DMS153 (cell line): ENCODE data around the gene MUC4.
"Not testable (repeated sequence)": the region's sequence is repeated elsewhere in the genome, so short reads cannot be mapped to it uniquely, and the experiment has no call there.

ENCODE experiments used
- DNase-seq: peaks from one replicate; lab custom pipeline; 2025; lab: John Stamatoyannopoulos, UW

MUC4 gene

GRCh38 chr3:195717852-195718476 is 93.8 kb downstream of the MUC4 start:
- DNase-seq = no peak

DNA sequence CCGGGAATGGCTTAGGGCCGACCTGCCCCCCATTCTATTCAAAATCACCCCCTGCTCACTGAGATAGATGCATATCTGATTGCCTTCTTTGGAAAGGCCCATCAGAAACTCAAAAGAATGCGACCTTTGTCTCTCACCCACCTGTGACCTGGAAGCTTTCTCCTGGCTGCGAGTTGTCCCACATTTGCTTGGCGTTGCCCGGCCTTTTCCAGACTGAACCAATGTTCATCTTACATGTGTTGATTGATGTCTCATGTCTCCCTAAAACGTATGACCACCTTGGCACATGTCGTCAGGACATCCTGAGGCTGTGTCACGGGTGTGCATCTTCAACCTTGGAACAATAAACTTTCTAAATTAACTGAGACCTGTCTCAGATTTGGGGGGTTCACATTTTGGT is 94.3 kb downstream of the MUC4 start:
- DNase-seq = no peak

GRCh38 chr3:195715583-195716266 is 96.0 kb downstream of the MUC4 start:
- no peak for DNase-seq

DNA sequence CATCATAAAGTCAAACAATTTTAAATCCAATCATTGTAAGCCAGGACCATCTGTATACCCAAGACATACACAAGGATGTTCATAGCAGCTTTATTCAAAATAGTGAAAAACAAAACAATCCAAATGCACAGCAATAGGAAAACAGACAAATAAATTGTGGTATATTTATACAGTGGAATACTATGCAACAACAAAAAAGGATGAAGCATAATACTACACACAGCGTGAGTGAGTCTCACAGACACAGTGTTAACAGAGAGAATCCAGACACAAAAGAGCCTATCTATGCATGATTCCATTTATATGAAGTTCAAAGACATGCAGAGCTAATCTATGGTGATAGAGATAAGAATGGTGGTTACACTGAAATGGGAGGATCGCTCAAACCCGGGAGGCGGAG is 96.6 kb downstream of the MUC4 start:
- DNase-seq = no peak

DNA sequence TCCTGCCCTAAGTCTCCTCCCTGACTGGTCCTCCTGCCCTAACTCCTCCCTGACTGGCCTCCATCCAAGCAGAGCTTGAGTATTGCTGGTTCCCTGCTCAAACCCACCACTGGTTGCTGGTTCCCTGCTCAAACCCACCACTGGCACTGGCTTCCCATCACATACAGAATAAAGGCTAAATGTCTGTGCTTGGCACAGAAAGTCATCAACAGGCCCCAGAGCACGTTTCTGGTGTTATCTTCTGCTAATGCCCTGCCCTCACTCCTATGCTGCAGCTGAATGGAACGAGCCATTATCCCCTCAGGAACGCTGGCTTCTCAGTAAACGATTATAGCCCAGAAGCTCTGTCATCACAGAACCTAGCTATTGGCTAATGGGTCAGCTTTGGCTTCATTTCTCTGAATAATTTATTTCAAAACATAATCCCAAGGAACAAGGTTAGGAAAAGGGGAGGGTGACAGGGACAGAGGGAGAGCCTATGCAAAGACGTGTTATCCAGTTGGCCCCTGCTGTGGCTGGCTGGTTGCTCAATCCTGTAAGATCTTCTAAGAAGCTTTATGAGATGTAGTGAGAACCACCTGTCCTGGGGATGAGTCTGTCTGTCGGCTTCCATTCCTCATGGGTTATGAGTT is 97.2 kb downstream of the MUC4 start:
- DNase-seq = no peak

DNA sequence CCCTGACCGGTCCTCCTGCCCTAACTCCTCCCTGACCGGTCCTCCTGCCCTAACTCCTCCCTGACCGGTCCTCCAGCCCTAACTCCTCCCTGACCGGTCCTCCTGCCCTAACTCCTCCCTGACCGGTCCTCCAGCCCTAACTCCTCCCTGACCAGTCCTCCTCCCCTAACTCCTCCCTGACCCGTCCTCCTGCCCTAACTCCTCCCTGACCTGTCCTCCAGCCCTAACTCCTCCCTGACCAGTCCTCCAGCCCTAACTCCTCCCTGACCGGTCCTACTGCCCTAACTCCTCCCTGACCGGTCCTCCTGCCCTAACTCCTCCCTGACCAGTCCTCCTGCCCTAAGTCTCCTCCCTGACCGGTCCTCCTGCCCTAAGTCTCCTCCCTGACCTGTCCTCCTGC is 98.6 kb downstream of the MUC4 start:
- DNase-seq = not testable (repeated sequence)

- DNase-seq = not testable (repeated sequence)
These were observed 99.2 kb downstream of the MUC4 start for GRCh38 chr3:195712535-195712910.

- no peak for DNase-seq
These were observed 99.8 kb downstream of the MUC4 start for GRCh38 chr3:195711813-195712534.

DNA sequence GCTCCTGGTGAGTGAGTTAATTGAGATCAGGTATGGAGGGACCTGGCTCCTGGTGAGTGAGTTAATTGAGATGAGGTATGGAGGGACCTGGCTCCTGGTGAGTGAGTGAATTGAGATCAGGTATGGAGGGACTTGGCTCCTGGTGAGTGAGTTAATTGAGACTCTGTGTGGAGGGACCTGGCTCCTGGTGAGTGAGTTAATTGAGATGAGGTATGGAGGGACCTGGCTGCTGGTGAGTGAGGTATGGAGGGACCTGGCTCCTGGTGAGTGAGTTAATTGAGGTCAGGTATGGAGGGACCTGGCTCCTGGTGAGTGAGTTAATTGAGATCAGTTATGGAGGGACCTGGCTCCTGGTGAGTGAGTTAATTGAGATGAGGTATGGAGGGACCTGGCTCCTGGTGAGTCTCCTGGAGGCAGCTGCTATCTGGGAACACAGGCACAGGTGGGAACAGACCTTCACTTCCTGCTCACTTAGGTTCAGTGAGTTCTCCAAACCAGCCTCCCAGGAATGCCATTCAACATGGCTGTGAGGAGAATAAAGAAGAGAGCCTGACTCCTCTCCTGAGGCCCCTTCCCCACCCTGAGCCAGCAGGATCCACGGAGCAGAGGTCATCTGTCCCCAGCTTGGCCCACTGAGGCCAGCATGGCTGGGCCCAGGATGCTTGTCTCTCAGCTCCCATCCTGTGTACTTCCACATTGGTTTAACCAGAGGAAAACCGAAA is 100.5 kb downstream of the MUC4 start:
- not testable (repeated sequence) for DNase-seq

- DNase-seq = not testable (repeated sequence)
These were observed 101.4 kb downstream of the MUC4 start for GRCh38 chr3:195710126-195710905.

DNA sequence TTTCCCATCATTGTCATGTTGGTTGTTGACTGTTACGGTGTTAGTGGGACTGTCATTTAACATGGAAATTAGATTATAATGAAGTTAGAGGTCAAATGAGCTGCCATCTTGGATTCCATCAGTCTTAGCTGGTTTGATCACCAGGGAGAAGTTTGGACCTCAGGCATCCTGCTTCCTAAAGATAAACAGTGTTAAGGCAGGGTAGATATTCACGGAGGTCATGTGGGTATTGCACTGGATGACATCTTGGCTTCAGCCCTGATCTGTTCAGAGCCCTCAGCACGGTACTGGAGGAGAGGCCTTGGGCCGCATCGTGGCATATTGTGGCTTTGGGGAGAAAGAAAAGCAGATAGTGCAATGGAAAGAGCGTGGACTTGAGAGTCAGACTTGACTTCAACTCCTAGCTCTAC is 102.0 kb downstream of the MUC4 start:
- DNase-seq = no peak

DNA sequence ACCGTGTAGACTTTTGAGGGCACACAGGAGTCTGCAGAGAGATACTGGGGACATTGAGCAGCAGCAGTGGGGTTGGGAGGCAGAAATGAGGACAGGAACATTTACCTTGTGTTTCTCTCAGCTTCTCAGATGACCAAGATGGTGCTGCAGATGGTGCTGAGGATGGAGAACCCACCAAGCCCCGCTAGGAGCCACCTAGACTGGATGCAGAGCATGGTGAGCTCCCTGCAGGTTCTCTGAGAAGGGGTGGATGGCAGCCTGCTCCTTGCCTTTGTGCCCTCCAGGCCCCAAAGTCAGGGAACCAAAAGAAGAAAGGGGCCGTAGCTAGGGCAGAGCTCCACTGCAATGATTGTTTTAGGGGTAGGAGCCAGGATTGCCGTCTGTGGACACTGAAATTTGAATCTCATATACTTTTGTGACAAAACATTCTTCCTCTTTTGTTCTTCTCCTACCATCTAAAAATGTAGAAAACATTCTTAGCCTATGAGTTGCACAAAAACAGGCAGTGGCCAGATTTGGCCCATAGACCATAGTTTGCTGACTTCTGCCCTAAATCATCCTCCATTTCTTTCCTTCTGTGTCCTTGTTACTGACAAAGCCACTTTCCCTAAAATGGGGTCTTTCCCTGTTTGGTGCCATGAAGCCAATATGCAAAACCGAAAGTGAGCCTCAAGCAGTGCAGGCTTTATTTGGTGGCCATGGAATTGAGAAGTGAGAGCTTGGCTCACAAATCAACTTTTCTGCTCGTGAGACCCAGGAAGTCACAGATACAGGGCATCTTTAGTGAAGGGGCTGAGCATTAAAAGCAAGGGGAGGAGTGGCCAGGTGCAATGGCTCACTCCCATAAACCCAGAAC is 102.9 kb downstream of the MUC4 start:
- no peak for DNase-seq

GRCh38 chr3:195708061-195708460 is 103.7 kb downstream of the MUC4 start:
- DNase-seq = no peak

GRCh38 chr3:195705081-195705991 is 106.4 kb downstream of the MUC4 start:
- no peak for DNase-seq

- DNase-seq = no peak
These were observed 107.2 kb downstream of the MUC4 start for GRCh38 chr3:195704433-195704999.

- no peak for DNase-seq
These were observed 108.0 kb downstream of the MUC4 start for GRCh38 chr3:195703776-195704175.

GRCh38 chr3:195701042-195701915 is 110.5 kb downstream of the MUC4 start:
- DNase-seq = no peak

- DNase-seq = no peak
These were observed 111.4 kb downstream of the MUC4 start for GRCh38 chr3:195700319-195700718.
